Hypothalamus (tissue), 51 donors: ENCODE results near the gene BUB3.

Experiments used
- DNase-seq, 51 donors: peaks; one replicate each; lab custom pipeline; 2025; lab: John Stamatoyannopoulos, UW

Gene BUB3

GRCh38 chr10:123200531-123200930 lies 46.3 kb downstream of the BUB3 start:
- DNase-seq = no peak

GRCh38 chr10:123202506-123202905 lies 48.3 kb downstream of the BUB3 start:
- peak in 3 of 51 donors; percentile 5 to 8 (median 5) for DNase-seq

GRCh38 chr10:123203393-123204126 lies 49.4 kb downstream of the BUB3 start:
- no peak for DNase-seq

GRCh38 chr10:123204127-123204461 lies 49.9 kb downstream of the BUB3 start:
- DNase-seq = no peak

GRCh38 chr10:123205041-123205440 lies 50.8 kb downstream of the BUB3 start:
- DNase-seq = no peak

GRCh38 chr10:123212063-123212462 lies 57.9 kb downstream of the BUB3 start:
- no peak for DNase-seq

GRCh38 chr10:123212640-123213039 lies 58.4 kb downstream of the BUB3 start:
- no peak for DNase-seq

- DNase-seq = no peak
Measured at GRCh38 chr10:123213192-123213591, 59.0 kb downstream of the BUB3 start.
